Mucosa of gallbladder (tissue), 1 donor: Measurements from ENCODE around the gene AGPAT1. TPM values are rescaled to one million over a fixed set of nuclear protein-coding genes. Genes with fewer than 3 reads are reported as not detected.
"Not testable (repeated sequence)": the region's sequence is repeated elsewhere in the genome, so short reads cannot be mapped to it uniquely, and the experiment has no call there.

Experiments used
- DNase-seq: peaks from one replicate; pipeline ENCODE4 v3.0.0-alpha.2; 2020; ENCODE audit warnings: low spot score
- total RNA-seq: library from RNA; stranded (reverse); gene quantifications from one replicate; pipeline ENCODE4 v1.2.1, GENCODE V29; 2021
- donor health status: DM: no; HTN: no; CAD: no.

Gene AGPAT1, protein sequence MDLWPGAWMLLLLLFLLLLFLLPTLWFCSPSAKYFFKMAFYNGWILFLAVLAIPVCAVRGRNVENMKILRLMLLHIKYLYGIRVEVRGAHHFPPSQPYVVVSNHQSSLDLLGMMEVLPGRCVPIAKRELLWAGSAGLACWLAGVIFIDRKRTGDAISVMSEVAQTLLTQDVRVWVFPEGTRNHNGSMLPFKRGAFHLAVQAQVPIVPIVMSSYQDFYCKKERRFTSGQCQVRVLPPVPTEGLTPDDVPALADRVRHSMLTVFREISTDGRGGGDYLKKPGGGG
- 88.4 TPM for total RNA-seq

DNA sequence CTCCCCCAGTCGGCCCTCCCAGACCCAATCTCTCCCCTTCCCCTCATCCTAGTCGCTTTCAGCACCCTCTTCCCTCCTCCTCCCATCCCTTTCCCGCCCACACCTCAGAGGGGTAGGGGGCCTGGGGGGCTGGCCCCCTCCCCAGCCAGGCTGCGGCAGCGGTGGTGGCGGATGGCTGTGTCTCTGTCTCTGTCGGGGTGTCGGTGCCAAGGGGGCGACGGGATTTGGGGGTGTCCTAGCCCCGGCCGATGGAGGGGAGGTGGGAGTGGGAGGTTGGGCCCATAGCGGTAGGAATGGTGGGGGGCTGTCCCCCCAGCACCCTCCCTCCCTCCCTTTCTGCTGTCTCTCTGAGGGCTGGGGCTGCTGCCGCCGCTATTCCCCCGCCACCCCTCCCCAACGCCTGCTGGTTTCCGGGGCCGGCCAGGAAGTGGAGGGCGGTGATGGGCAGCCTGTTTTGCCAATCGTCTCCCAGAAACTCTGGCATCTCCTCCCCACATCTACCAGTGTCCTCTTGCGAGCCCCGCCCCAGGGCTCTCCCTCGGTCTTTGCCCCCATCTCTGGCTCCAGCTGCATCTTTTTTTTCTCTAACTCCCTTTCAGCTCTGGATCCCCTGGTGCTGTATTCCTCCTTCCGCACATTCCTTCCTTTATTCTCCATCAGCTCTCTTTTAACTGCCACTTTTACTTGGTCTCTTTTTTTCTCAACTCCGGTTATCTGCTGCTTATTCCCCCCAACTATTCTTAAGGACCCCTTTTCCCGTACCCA is at the start of gene AGPAT1:
TSS of gene AGPAT1 (minus strand) at position 374 of the 765 bp plus-strand sequence. CDS start 4,588 bp downstream, outside the sequence.
- peak; percentile 98 for DNase-seq

- no peak for DNase-seq
Measured at GRCh38 chr6:32224696-32225095, 48.8 kb upstream of the AGPAT1 start.

DNA sequence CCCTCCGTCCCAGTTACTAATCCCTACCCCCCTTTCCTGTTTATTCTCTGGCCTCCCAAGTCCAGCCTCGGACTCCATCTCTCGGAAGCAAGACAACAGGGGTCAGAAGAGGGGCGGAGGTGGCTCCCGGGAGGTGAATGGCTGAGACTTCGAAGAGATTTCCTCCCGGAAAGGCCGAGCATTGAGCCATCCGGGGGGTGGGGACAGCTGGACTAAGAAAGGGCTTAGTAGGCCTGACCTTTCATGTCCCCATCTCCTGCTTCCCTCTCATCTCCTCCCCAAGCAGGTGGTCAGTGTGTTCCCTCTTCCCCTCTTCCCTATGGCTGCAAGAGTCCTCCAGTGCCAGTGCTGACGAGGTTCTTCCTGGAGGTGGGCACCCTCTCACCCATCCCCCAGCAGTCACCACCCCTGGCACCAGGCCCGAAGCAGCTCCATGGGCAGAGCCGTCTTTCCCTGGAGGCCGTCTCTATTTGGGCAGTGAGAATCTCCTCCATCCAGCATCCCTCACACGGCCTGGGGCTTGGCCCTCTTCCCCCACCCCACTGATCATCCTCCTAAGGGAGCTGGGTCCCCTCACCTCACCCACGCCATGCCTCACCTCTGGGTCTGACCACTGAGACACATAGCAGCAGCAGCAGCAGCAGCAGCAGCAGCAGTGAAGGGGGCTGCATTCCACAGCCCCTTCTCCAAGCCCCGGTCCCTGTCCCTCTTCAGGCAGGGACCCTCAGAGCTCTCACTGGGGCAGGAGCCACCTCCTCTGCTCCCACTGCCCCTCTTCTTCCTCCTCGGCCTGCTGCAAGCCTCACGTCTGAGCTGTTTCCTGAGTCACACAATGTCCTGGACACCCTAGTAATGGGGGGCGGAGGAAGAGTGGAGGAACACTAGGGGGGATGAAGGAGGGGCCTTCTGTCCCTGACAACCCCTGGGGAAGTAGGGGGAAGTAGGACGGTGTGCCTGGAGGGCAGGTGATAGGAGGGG is 47.7 kb upstream of the AGPAT1 start, which contains the start of gene NOTCH4:
TSS of gene NOTCH4 (minus strand) at position 810 of the 978 bp plus-strand sequence. CDS start at position 671, 139 bp downstream.
- DNase-seq = no peak

DNA sequence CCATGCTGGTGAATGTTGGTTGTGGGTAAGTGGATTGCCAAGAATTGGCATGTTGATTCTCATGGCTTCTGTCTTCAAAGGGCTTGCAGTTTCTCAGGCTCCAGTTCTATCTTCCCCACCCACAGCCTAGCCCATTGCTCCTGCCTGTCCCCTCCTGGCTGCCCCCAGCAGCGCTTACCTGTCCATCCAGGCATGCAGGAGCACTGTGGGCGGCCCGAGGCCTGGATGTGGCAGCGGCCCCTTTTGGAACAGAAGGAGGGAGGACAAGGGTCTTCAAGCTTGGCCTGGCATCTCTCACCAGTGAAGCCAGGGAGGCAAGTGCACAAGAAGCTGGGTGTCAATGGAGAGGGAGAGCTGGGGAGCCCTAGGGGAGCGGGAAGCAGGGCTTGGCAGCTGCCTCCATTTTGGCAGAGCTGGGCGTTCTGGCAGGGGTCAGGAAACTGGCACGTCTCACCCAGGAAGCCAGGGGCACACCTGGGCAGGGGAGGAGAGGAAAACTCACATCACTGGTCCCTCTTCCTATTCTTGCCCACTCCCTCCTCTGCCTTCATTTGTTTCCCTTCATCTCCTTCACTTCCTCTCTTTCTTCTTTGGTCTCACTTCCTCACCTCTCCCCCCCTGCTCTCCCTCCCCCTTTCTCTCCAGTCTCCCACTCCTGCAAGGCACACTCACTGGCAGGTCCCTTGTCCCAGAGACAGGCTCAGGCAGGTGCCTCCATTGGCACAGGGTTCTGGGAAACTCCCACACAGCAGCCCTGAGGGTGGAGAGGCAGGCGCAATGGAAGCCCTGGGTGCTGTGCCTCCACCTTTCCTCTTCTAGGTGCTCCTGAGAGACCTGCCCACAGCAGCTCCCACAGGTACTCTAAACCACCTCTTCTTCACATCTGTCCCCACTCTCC is 46.7 kb upstream of the AGPAT1 start:
- DNase-seq = no peak

DNA sequence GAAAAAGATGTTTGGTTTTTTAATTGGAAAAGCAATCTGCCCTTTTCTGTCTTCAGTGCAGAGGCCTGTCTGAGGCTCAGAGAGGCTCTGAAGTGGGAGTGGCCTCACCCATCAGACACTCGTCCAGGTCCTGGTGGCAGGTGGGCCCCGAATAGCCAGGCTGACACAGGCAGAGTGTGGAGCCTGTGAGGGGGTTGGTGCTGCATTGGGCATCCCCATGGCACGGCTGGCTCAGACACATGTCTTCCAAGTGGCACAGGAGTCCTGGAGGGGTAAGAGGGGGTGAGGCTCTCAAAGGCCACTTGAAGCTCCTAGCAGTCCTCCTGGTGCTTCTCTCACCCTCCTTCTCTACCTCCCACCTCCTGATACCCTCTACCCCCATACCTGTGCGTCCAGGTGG is 44.1 kb upstream of the AGPAT1 start:
- no peak for DNase-seq

DNA sequence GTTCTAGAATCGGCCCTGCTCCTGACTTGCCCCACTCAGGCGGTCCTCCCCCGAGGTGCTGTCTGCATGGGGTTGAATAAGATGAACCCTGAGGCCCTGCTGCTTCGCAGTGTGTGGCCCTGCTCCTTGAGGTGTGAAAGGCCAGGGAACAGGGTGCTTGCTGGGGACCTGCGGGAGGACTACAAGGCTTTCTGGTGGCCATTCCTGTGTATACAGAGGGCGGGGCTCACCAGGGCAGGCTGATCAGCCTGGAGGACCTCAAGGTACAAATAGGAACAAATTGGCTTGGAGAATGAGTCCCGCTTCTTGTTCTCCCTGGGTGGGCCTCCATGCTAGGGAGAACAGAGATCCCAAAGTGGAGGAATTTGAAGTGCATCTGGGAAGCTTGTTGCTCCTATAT is 42.3 kb upstream of the AGPAT1 start:
- no peak for DNase-seq

- no peak for DNase-seq
Measured at GRCh38 chr6:32216998-32217397, 41.1 kb upstream of the AGPAT1 start.

- no peak for DNase-seq
Measured at GRCh38 chr6:32216285-32216684, 40.4 kb upstream of the AGPAT1 start.

DNA sequence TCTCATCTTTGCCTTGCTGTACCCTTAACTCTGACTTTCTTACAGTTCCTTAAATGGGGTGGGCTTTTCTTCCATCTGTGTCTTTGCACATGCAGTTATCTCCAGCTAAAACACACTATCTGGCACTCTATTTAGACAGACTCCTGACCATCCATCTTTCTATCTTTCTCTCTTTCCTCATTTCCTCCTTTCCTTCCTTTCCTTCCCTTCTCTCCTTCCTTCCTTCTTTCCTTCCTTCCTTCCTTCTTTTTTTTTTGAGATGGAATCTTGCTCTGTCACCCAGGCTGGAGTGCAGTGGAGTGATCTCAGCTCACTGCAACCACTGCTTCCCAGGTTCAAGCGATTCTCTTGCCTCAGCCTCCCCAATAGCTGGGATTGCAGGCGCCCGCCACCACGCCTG is 39.7 kb upstream of the AGPAT1 start:
- DNase-seq = no peak

DNA sequence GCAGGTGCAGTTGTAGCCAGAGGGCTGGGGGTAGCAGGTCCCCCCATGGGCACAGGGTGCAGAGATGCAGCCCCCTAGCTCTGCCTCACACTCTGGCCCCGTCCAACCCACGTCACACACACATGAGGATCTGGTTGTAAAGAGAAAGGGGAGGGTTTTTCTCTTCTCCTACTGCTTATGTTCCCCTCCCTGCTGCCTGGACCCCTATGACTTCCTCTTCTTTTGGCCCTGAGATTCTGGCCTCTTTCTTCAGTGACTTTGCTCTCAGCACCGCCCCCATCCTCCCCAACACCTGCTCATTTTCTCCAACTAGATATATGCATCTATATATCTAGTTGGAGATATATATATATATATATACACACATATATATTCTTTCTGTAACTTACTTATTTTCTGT is 38.2 kb upstream of the AGPAT1 start:
- no peak for DNase-seq

DNA sequence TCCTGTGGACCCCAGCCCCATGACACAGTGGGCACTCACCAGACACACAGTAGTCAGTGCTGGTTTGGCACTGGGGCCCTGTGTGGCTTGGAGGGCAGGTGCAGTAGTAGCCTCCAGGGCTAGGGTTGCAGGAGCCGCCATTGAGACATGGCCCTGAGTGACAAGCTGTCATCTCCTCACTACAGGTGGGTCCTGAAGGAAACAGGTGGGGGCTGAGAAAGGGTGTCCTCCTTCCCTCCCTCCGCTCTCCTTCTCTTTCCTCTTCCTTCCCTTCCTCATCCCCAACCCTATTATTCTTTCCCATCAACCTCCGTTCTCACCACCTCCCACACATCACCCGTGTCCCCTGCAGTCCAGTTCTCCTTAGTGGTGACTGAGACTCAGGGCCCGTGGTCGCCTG is 37.8 kb upstream of the AGPAT1 start:
- no peak for DNase-seq

GRCh38 chr6:32212076-32212760 is 36.3 kb upstream of the AGPAT1 start:
- DNase-seq = no peak

GRCh38 chr6:32211432-32211831 is 35.5 kb upstream of the AGPAT1 start:
- not testable (repeated sequence) for DNase-seq

- DNase-seq = no peak
Measured at GRCh38 chr6:32210191-32210601, 34.3 kb upstream of the AGPAT1 start.

DNA sequence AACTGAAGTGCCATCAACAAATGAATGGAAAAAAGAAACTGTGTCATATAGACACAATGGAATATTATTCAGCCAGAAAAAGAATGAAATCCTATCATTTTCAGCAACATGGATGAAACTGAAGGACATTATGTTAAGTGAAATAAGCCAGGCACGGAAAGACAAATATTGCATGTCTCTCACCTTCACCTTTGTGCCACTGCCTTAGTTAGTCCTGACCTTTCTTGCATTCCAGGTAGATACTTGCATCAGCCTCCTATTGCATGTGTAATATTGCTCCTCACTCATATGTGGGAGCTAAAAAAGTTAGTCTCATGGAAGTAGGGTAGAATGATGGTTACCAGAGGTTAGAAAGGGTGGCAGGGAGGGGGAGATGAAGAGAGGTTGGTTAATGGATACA is 33.1 kb upstream of the AGPAT1 start:
- DNase-seq = no peak

GRCh38 chr6:32204268-32204715 is 28.4 kb upstream of the AGPAT1 start:
- DNase-seq = no peak

- DNase-seq = no peak
Measured at GRCh38 chr6:32203426-32204267, 27.8 kb upstream of the AGPAT1 start.

DNA sequence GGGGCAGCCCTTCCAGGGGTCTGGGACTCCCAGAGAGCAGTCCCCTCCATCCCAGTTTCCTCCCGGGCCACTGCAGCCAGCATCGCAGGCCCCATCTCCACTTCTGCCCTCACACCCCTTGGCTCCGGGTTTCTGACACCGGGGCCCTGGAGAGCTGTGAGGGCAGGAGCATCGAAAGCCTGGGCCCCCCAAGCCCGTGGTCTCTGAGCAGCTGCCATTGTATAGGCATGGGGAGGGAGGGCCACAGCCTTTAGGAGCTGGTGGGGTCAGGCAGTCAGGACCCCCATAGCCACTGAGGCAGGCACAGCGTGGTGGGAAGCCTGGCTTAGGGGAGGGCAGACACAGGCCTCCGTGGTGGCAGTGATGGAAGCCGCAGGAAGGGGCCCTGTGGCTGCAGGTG is 26.3 kb upstream of the AGPAT1 start:
- DNase-seq = no peak
